Endothelial cell of umbilical vein (primary cell): ENCODE data around the gene EFCC1. TPM values are rescaled to one million over a fixed set of nuclear protein-coding genes. Genes with fewer than 3 reads are reported as not detected.

Experiments used
- BruUV-seq: library from RNA; stranded (reverse); fragments of 400-500 nt; replicated peaks from 2 replicates; lab custom pipeline; 2021; lab: Mats Ljungman, UMichigan
- CTCF ChIA-PET: fragments of 300-600, 350-600 bp; sonication (Branson Sonifier 250); formaldehyde crosslinking; loops from one replicate; lab custom pipeline; 2021; ENCODE audit warnings: antibody characterized with exemption, inconsistent platforms; lab: Charles Lee
- POLR2A ChIA-PET: fragments of 300-600, 350-600 bp; sonication (Branson Sonifier 250); formaldehyde crosslinking; loops from one replicate; lab custom pipeline; 2021; ENCODE audit warnings: antibody characterized with exemption, inconsistent platforms; lab: Charles Lee
- DNase-seq: peaks from one replicate; pipeline ENCODE4 v3.0.0-alpha.2; 2011; ENCODE audit warnings: low read depth, low spot score
- FAIRE-seq: peaks from 2 replicates; lab custom pipeline; 2011; peaks lifted over from hg19 to GRCh38; lab: Jason Lieb, UNC
- H2AFZ ChIP-seq: 2 replicates; pipeline ENCODE4 v1.6.0; 2012; ENCODE audit warnings: low read depth, low read length, control low read depth, inconsistent platforms
- H3K27ac ChIP-seq: 2 replicates; pipeline ENCODE4 v1.5.1; 2011; ENCODE audit warnings: low read depth, mild to moderate bottlenecking, control low read depth, low read length, moderate library complexity; ENCODE audit not compliant: insufficient read depth
- H3K27me3 ChIP-seq, 2 experiments: 2 replicates each; pipeline versions ENCODE4 v1.6.0 to v1.6.1; 2011; ENCODE audit warnings: low read length in 2 of 2, mixed read lengths in 1 of 2; ENCODE audit not compliant: control insufficient read depth in 2 of 2, insufficient read depth in 2 of 2
- H3K36me3 ChIP-seq, 2 experiments: 2 replicates in 1 of 2; 3 replicates in 1 of 2; pipeline ENCODE4 v1.5.1; 2011; ENCODE audit warnings: low read length in 2 of 2, mild to moderate bottlenecking in 1 of 2, moderate library complexity in 1 of 2; ENCODE audit not compliant: control insufficient read depth in 2 of 2, insufficient read depth in 2 of 2; ENCODE audit errors: extremely low read depth in 1 of 2
- H3K4me1 ChIP-seq: 3 replicates; pipeline ENCODE4 v1.5.1; 2011; ENCODE audit warnings: mild to moderate bottlenecking, low read length; ENCODE audit not compliant: control insufficient read depth, insufficient read depth; ENCODE audit errors: extremely low read depth
- H3K4me2 ChIP-seq: 2 replicates; pipeline ENCODE4 v1.6.1; 2011; ENCODE audit warnings: low read length, control low read depth, mixed read lengths; ENCODE audit not compliant: insufficient read depth
- H3K4me3 ChIP-seq, 3 experiments: fragments of 200-600 bp in 1 of 3; sonication (generic), shearing (Covaris generic) in 1 of 3; replicated peaks in 1 of 3; 2 replicates each; pipeline ENCODE4 v1.5.1; 2011 to 2016; ENCODE audit warnings: control low read depth in 3 of 3, low read length in 3 of 3, mild to moderate bottlenecking in 2 of 3, inconsistent platforms in 1 of 3, low read depth in 1 of 3, moderate library complexity in 1 of 3; ENCODE audit not compliant: insufficient read depth in 1 of 3
- H3K79me2 ChIP-seq: 2 replicates; pipeline ENCODE4 v1.6.0; 2012; ENCODE audit warnings: low read length, inconsistent platforms; ENCODE audit not compliant: control insufficient read depth, insufficient read depth
- H3K9ac ChIP-seq: replicated peaks from 2 replicates; pipeline ENCODE3; 2011; ENCODE audit warnings: low read length, control low read depth; ENCODE audit not compliant: insufficient read depth; ENCODE audit errors: extremely low read depth
- H3K9me1 ChIP-seq: replicated peaks from 3 replicates; pipeline ENCODE4 v1.6.0; 2011; ENCODE audit warnings: mild to moderate bottlenecking, low read length; ENCODE audit not compliant: control insufficient read depth, insufficient read depth; ENCODE audit errors: extremely low read depth
- H3K9me3 ChIP-seq: replicated peaks from 2 replicates; pipeline ENCODE4 v1.5.1; 2012; ENCODE audit warnings: low read length, inconsistent platforms; ENCODE audit not compliant: control insufficient read depth, insufficient read depth
- H4K20me1 ChIP-seq: replicated peaks from 2 replicates; pipeline ENCODE3; 2011; ENCODE audit warnings: mild to moderate bottlenecking, low read length; ENCODE audit not compliant: control insufficient read depth, insufficient read depth; ENCODE audit errors: extremely low read depth
- CTCF ChIP-seq, 2 donors: IDR thresholded peaks; 1 replicate in 1 of 2; 2 replicates in 1 of 2; pipeline ENCODE4 v1.5.1; 2011; ENCODE audit warnings: low read length in 2 of 2, mild to moderate bottlenecking in 2 of 2, moderate library complexity in 2 of 2, control low read depth in 1 of 2, inconsistent platforms in 1 of 2, low read depth in 1 of 2; ENCODE audit not compliant: insufficient read depth in 1 of 2; ENCODE audit errors: extremely low read depth in 1 of 2
- EZH2 ChIP-seq: IDR thresholded peaks from 2 replicates; pipeline ENCODE4 v1.6.1; 2012; ENCODE audit warnings: borderline replicate concordance, low read depth, mild to moderate bottlenecking, moderate library complexity, low read length, inconsistent platforms; ENCODE audit not compliant: severe bottlenecking
- FOS ChIP-seq: IDR thresholded peaks from 2 replicates; pipeline ENCODE4 v1.6.1; 2011; ENCODE audit warnings: mild to moderate bottlenecking, low read length, moderate library complexity, borderline replicate concordance; ENCODE audit not compliant: insufficient read depth
- GATA2 ChIP-seq: IDR thresholded peaks from 2 replicates; pipeline ENCODE4 v1.7.0; 2011; ENCODE audit warnings: low read depth, mild to moderate bottlenecking, moderate library complexity, mixed read lengths, low read length; ENCODE audit not compliant: insufficient read length, insufficient read depth
- JUN ChIP-seq: IDR thresholded peaks from 2 replicates; pipeline ENCODE4 v1.6.1; 2011; ENCODE audit warnings: borderline replicate concordance, low read depth; ENCODE audit not compliant: insufficient read length, insufficient read depth
- MAX ChIP-seq: IDR thresholded peaks from 2 replicates; pipeline ENCODE4 v1.6.1; 2011; ENCODE audit not compliant: insufficient read depth, insufficient read length
- MYC ChIP-seq: IDR thresholded peaks from one replicate; pipeline ENCODE4 v1.6.1; 2011; ENCODE audit warnings: mild to moderate bottlenecking, low read depth, low read length
- POLR2A ChIP-seq: IDR thresholded peaks from 2 replicates; pipeline ENCODE4 v1.6.1; 2012; ENCODE audit warnings: low read depth, mild to moderate bottlenecking, control low read depth, low read length
- POLR2AphosphoS5 ChIP-seq: IDR thresholded peaks from 2 replicates; pipeline ENCODE4 v1.6.1; 2012; ENCODE audit warnings: low read depth, mild to moderate bottlenecking, control low read depth, low read length, moderate library complexity; ENCODE audit not compliant: insufficient read depth
- dilution Hi-C: fragments of 300-500 bp; cut with MboI; formaldehyde crosslinking; loops from one replicate; pipeline ENCODE4 v1.15.0; 2019; ENCODE audit warnings: low sequenced_read_pairs; ENCODE audit not compliant: extremely low pct_ligation_motif_present
- intact Hi-C: fragments of 100-400 bp; cut with micrococcal nuclease; formaldehyde crosslinking; loops from one replicate; pipeline ENCODE4 v1.10.0; 2022
- polyA plus RNA-seq, 4 experiments: library from polyadenylated mRNA; depleted of rRNA in 3 of 4; stranded (reverse) in 3 of 4; unstranded in 1 of 4; fragments of >200 nt; gene quantifications; 2 replicates each; pipeline versions ENCODE4 v1.2.1 to v1.2.3, GENCODE V29; 2011 to 2012; ENCODE audit warnings: missing spikeins in 1 of 4
- total RNA-seq: library from RNA; stranded (reverse); gene quantifications from 2 replicates; pipeline ENCODE4 v1.2.3, GENCODE V29; 2021

Gene EFCC1
- total and polyA plus RNA-seq, 2 donors (not counting 3 experiments of a cell fraction or from before 2014, with no cell fraction given): 0.73 to 1.3 TPM

DNA sequence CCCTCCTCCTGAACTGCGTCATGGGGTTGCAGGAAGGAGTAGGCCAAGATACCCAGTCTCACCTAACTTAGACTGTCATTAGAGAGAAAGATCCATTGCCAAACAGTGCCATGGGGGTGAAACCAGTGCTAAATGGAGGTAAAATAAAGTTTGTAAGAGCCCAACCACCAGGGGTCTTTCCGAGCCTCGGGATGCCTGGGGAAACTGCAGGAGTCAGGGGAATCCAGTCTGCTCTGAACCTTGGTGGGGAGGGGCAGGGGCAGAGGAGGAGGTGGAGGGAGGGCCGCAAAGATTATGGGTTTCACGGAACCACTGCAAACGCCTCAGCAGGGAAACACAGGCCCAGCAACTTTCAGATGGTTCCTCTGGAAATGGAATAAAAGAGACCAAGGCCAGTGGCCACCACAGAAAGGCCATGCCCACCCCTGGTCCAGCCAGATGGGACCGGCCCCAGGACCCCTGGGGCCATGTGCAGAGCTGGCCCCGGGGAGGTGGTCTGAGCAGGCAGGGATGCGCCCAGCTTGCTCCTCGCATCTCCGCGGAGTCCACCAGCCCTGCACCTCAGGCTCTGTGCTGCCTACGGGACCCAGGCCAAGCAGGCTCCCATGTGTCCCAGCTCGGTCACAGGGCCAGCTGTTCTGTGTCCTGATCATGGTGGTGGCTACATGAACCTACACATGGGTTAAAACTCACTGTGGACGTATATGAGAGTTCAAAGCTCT lies 39.6 kb downstream of the EFCC1 start:
- POLR2A ChIA-PET: no interaction called here
- H3K79me2 ChIP-seq: no peaks in the 10 kb centered on the region
- H3K36me3 ChIP-seq: no peaks in the 10 kb centered on the region
- H3K9me1 ChIP-seq: no peaks in the 10 kb centered on the region
- no peak overlapping the region for H3K9ac ChIP-seq
- H4K20me1 ChIP-seq: no peaks in the 10 kb centered on the region
- intact Hi-C loops (no loop called here), dilution Hi-C loops (no loop called here)
- DNase-seq (no peak), FAIRE-seq (no peak)
- no TSS peak for BruUV-seq
- H3K4me2 ChIP-seq: no peak overlapping the region
- CTCF ChIA-PET: interaction anchor here (2.5 to 3.9 kb wide), 2 partner anchors 12 to 70 kb away, joined by 18 to 35 read pairs; no protein-coding TSS in a partner anchor
- no peak overlapping the region for H3K4me3 ChIP-seq
- H3K4me1 ChIP-seq: peaks cover under 1% of the 10 kb centered on the region
- no peaks in the 10 kb centered on the region for H3K27me3 ChIP-seq
- TF ChIP-seq POLR2A (no peak), POLR2AphosphoS5 (no peak), JUN (no peak), EZH2 (no peak), CTCF (IDR thresholded peaks at IDR 0.05; ENCODE audit: extremely low read depth in 1 of 2, insufficient read depth in 1 of 2, low read depth in 1 of 2, low read length in 2 of 2) (no peak), MAX (no peak), MYC (no peak), FOS (no peak), GATA2 (no peak)
- H3K9me3 ChIP-seq: no peaks in the 10 kb centered on the region
- no peak overlapping the region for H2AFZ ChIP-seq
- no peak overlapping the region for H3K27ac ChIP-seq
